ENCODE data around the gene PER1.

DNA sequence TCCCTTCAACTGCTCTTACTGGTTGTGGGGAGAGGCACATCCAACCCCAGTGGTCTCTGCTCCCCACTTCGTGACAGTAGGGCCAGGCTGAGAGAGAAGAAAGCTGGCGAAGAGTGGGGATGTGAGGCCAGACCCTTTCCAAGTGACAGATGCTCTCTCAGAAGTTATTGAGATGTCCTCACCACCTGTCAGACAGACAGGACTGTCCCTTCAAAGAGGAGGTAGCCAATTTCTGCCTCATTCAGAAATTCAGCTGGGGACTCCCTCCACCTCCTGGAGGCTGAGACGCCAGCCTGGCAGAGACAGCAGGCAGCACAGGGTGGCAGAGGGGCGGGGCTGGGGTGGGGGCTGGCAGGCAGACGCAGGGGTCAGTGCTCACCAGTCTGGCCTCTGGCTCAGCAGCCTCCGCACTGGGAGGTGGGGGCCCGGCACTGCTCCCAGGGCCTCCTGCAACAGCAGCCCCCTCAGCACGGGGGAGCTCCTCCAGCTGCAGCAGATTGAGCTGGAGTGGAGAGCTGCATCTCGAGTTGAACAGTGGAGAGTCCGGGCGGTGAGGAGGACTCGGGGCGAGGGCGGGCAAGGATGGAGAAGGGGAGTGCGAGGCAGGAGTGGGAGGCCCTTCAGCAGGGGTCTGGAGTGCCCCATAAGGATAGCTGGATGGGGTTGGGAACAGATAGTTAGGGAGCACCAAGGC, 9.2 kb downstream of the PER1 start:
- TF ChIP-seq, protein P1, sequence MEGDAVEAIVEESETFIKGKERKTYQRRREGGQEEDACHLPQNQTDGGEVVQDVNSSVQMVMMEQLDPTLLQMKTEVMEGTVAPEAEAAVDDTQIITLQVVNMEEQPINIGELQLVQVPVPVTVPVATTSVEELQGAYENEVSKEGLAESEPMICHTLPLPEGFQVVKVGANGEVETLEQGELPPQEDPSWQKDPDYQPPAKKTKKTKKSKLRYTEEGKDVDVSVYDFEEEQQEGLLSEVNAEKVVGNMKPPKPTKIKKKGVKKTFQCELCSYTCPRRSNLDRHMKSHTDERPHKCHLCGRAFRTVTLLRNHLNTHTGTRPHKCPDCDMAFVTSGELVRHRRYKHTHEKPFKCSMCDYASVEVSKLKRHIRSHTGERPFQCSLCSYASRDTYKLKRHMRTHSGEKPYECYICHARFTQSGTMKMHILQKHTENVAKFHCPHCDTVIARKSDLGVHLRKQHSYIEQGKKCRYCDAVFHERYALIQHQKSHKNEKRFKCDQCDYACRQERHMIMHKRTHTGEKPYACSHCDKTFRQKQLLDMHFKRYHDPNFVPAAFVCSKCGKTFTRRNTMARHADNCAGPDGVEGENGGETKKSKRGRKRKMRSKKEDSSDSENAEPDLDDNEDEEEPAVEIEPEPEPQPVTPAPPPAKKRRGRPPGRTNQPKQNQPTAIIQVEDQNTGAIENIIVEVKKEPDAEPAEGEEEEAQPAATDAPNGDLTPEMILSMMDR (IDR thresholded peaks at IDR 0.05), result no peak
- no peak for TF ChIP-seq POLR2AphosphoS5 (IDR thresholded peaks at IDR 0.05; ENCODE audit: low read depth, low read length)

Measured in Panc1 (cell line).